ENCODE results near the gene TPRA1. TPM values are rescaled to one million over a fixed set of nuclear protein-coding genes. Genes with fewer than 3 reads are reported as not detected.

TPRA1 gene
- total RNA-seq, 1 donor from 2014 or later, result 54.0 TPM

GRCh38 chr3:127573401-127573800 lies 17.1 kb downstream of the TPRA1 start:
- Histone ChIP-seq H3K27ac (no peak overlapping the region), H3K27me3 (no peaks in the 10 kb centered on the region), H3K36me3 (peaks cover 0 to 37% of the 10 kb centered on the region in 2 donors), H3K9me3 (no peaks in the 10 kb centered on the region), H3K4me1 (peaks cover 10% of the 10 kb centered on the region), H3K4me3 (no peak overlapping the region)
- DNase-seq (ENCODE audit: extremely low spot score in 2 of 2), result no peak
- intact Hi-C loops (cut with DNase I), result loop anchor here (10.0 kb wide), 1 partner anchor 251 kb away; the partner anchor contains the start of gene MGLL
- TF ChIP-seq POLR2AphosphoS5 (IDR thresholded peaks at IDR 0.05; ENCODE audit: insufficient read depth in 1 of 2, low read depth in 1 of 2) (no peak), POLR2A (IDR thresholded peaks at IDR 0.05) (no peak)
- TF ChIP-seq, protein P1, sequence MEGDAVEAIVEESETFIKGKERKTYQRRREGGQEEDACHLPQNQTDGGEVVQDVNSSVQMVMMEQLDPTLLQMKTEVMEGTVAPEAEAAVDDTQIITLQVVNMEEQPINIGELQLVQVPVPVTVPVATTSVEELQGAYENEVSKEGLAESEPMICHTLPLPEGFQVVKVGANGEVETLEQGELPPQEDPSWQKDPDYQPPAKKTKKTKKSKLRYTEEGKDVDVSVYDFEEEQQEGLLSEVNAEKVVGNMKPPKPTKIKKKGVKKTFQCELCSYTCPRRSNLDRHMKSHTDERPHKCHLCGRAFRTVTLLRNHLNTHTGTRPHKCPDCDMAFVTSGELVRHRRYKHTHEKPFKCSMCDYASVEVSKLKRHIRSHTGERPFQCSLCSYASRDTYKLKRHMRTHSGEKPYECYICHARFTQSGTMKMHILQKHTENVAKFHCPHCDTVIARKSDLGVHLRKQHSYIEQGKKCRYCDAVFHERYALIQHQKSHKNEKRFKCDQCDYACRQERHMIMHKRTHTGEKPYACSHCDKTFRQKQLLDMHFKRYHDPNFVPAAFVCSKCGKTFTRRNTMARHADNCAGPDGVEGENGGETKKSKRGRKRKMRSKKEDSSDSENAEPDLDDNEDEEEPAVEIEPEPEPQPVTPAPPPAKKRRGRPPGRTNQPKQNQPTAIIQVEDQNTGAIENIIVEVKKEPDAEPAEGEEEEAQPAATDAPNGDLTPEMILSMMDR (IDR thresholded peaks at IDR 0.05), result no peak

DNA sequence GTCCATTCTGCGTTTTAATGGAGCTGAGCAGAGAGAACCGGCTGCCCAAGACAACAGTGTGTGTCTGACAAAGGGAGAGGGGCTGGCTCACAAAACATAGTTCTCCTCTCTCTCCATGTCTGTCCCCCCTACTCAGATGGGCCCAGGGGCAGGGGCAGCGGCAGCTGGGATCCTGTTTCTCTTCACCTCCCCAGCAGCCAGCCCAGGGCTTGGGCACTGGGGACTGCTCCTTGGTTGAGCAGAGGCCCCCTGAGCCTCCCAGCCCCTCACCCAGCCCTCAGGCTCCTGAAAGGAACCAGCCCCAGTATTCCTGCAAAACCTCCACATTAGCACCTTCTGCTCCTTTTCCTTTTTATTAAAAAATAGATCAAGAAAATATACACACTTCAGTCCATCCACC lies 17.8 kb downstream of the TPRA1 start:
- intact Hi-C loops (cut with DNase I), result loop anchor here (10.0 kb wide), 1 partner anchor 252 kb away; the partner anchor contains the start of gene MGLL
- H3K9me3 ChIP-seq, result no peaks in the 10 kb centered on the region
- TF ChIP-seq POLR2A (IDR thresholded peaks at IDR 0.05) (no peak), POLR2AphosphoS5 (IDR thresholded peaks at IDR 0.05; ENCODE audit: insufficient read depth in 1 of 2, low read depth in 1 of 2) (no peak)
- TF ChIP-seq, protein P1 (IDR thresholded peaks at IDR 0.05), result no peak
- H3K36me3 ChIP-seq, result peaks cover 0 to 37% of the 10 kb centered on the region in 2 donors
- no peaks in the 10 kb centered on the region for H3K27me3 ChIP-seq
- H3K4me3 ChIP-seq, result no peak overlapping the region
- no peak for DNase-seq (ENCODE audit: extremely low spot score in 2 of 2)
- peaks cover 10% of the 10 kb centered on the region for H3K4me1 ChIP-seq
- H3K27ac ChIP-seq, result no peak overlapping the region

DNA sequence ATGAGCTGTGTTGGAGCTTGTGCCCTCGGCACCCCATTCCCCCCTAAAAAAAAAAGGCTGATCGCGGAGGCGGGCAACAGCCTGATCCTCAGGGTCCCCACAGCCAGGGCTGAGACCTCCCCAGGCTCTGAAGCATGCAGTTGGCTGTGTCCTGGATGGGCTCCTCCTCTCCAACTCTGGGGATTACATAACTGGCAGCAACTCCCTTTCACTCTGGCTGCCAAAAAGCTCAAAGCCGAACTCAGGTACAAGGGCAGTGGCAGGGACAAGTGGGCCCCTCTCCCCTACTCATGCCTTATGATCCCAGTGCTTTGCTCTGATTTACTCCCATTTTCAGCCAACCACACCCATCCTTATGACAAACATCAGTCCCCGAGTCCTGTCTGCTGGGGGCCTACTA lies 18.3 kb downstream of the TPRA1 start:
- intact Hi-C loops (cut with DNase I), result loop anchor here (10.0 kb wide), 1 partner anchor 253 kb away; the partner anchor contains the start of gene MGLL
- H3K27me3 ChIP-seq, result no peaks in the 10 kb centered on the region
- no peak for DNase-seq (ENCODE audit: extremely low spot score in 2 of 2)
- peaks cover 0 to 37% of the 10 kb centered on the region in 2 donors for H3K36me3 ChIP-seq
- no peak overlapping the region for H3K27ac ChIP-seq
- no peaks in the 10 kb centered on the region for H3K9me3 ChIP-seq
- peaks cover 10% of the 10 kb centered on the region for H3K4me1 ChIP-seq
- no peak for TF ChIP-seq POLR2AphosphoS5 (IDR thresholded peaks at IDR 0.05; ENCODE audit: insufficient read depth in 1 of 2, low read depth in 1 of 2)
- TF ChIP-seq, protein P1 (IDR thresholded peaks at IDR 0.05), result no peak
- no peak for TF ChIP-seq POLR2A (IDR thresholded peaks at IDR 0.05)
- no peak overlapping the region for H3K4me3 ChIP-seq

DNA sequence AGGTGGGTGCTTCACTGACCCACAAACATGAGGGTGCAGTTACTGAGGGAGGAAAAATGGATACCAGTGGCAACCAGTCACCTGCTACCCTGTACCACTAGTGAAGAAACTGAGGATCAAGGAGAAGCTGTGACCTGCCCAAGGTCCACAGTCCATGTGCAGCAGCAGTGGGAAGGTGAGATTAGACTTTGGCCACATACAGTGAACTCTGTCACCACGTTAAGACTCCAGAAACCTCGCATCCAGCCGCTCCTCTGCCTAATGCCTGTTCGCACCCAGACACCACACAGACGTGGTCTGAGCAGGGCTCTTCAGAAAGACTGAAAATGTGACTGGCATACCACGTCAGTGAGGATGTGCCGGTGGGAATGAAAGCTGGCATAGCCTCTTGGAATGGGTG lies 20.0 kb downstream of the TPRA1 start:
- H3K4me1 ChIP-seq, result peaks cover 5% of the 10 kb centered on the region
- H3K36me3 ChIP-seq, result peaks cover 0 to 37% of the 10 kb centered on the region in 2 donors
- H3K27ac ChIP-seq, result no peak overlapping the region
- TF ChIP-seq POLR2A (IDR thresholded peaks at IDR 0.05), result no peak
- TF ChIP-seq, protein P1 (IDR thresholded peaks at IDR 0.05), result no peak
- H3K4me3 ChIP-seq, result no peak overlapping the region
- no peaks in the 10 kb centered on the region for H3K27me3 ChIP-seq
- intact Hi-C loops (cut with DNase I), result loop anchor here (10.0 kb wide), 1 partner anchor 254 kb away; the partner anchor contains the start of gene MGLL
- H3K9me3 ChIP-seq, result no peaks in the 10 kb centered on the region
- DNase-seq (ENCODE audit: extremely low spot score in 2 of 2), result no peak

GRCh38 chr3:127569160-127569559 lies 21.4 kb downstream of the TPRA1 start:
- no peak for TF ChIP-seq POLR2A (IDR thresholded peaks at IDR 0.05)
- no peak for TF ChIP-seq POLR2AphosphoS5 (IDR thresholded peaks at IDR 0.05; ENCODE audit: insufficient read depth in 1 of 2, low read depth in 1 of 2)
- TF ChIP-seq, protein P1 (IDR thresholded peaks at IDR 0.05), result no peak
- Histone ChIP-seq H3K4me3 (no peak overlapping the region), H3K36me3 (peaks cover 0 to 30% of the 10 kb centered on the region in 2 donors), H3K9me3 (no peaks in the 10 kb centered on the region), H3K27me3 (no peaks in the 10 kb centered on the region), H3K4me1 (no peaks in the 10 kb centered on the region), H3K27ac (no peak overlapping the region)
- intact Hi-C loops (cut with DNase I), result no loop called here
- DNase-seq (ENCODE audit: extremely low spot score in 2 of 2), result no peak
